HuH-7.5 (cell line): Measurements from ENCODE around the gene CYB5RL.
"Not testable (repeated sequence)": the region's sequence is repeated elsewhere in the genome, so short reads cannot be mapped to it uniquely, and the experiment has no call there.

Experiments
- DNase-seq: peaks from one replicate; pipeline ENCODE4 v3.0.0; 2011; ENCODE audit warnings: low spot score

The CYB5RL gene

GRCh38 chr1:54186056-54186455 lies 13.8 kb downstream of the CYB5RL start:
- DNase-seq, result no peak

- no peak for DNase-seq
Measured at GRCh38 chr1:54180701-54181360, 19.0 kb downstream of the CYB5RL start.

GRCh38 chr1:54178296-54179070 lies 21.3 kb downstream of the CYB5RL start:
- no peak for DNase-seq

GRCh38 chr1:54177726-54178125 lies 22.1 kb downstream of the CYB5RL start:
- DNase-seq, result no peak

- no peak for DNase-seq
Measured at GRCh38 chr1:54176621-54177327, 23.1 kb downstream of the CYB5RL start.

- DNase-seq, result no peak
Measured at GRCh38 chr1:54174106-54174505, 25.7 kb downstream of the CYB5RL start.

- no peak for DNase-seq
Measured at GRCh38 chr1:54173681-54174080, 26.1 kb downstream of the CYB5RL start.

GRCh38 chr1:54172614-54173599 lies 26.9 kb downstream of the CYB5RL start:
- no peak for DNase-seq

- DNase-seq, result no peak
Measured at GRCh38 chr1:54171606-54172005, 28.2 kb downstream of the CYB5RL start.

- no peak for DNase-seq
Measured at GRCh38 chr1:54171016-54171415, 28.8 kb downstream of the CYB5RL start.

GRCh38 chr1:54169068-54169467 lies 30.8 kb downstream of the CYB5RL start:
- no peak for DNase-seq

- DNase-seq, result no peak
Measured at GRCh38 chr1:54168206-54168965, 31.4 kb downstream of the CYB5RL start.

- no peak for DNase-seq
Measured at GRCh38 chr1:54167422-54168139, 32.2 kb downstream of the CYB5RL start.

GRCh38 chr1:54166357-54166756 lies 33.5 kb downstream of the CYB5RL start:
- DNase-seq, result not testable (repeated sequence)

GRCh38 chr1:54165146-54165545 lies 34.7 kb downstream of the CYB5RL start:
- no peak for DNase-seq

- no peak for DNase-seq
Measured at GRCh38 chr1:54163573-54163972, 36.3 kb downstream of the CYB5RL start.

GRCh38 chr1:54163051-54163450 lies 36.8 kb downstream of the CYB5RL start:
- no peak for DNase-seq

GRCh38 chr1:54161495-54162168 lies 38.2 kb downstream of the CYB5RL start:
- DNase-seq, result no peak

GRCh38 chr1:54160351-54160750 lies 39.5 kb downstream of the CYB5RL start:
- no peak for DNase-seq
